Measurements from ENCODE around the gene EVX2. TPM values are rescaled to one million over a fixed set of nuclear protein-coding genes. Genes with fewer than 3 reads are reported as not detected.
A peak's percentile ranks its signal among the peaks of the same experiment; 100 is the strongest.

EVX2 gene
- total RNA-seq, 1 experiment from 2014 or later: not detected

- no peak for DNase-seq (ENCODE audit: low read depth)
Observed at GRCh38 chr2:176082824-176083751, 674 bp downstream of the EVX2 start.

DNA sequence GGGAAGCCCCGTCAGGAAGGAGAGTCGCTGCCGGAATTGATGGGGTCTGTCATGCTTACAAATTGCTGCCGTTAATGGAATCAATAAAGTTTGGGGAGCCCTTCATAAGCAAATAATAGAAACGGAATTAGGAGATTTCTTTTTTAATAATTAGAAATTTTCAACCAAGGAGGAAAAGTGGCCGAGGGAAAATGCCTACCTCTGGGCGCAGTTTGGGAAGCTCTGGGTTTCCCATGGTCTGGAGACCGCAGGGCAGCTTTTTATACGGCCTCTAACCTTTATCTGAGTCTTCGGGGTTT lies 1.3 kb downstream of the EVX2 start:
- DNase-seq (ENCODE audit: low read depth): no peak

DNA sequence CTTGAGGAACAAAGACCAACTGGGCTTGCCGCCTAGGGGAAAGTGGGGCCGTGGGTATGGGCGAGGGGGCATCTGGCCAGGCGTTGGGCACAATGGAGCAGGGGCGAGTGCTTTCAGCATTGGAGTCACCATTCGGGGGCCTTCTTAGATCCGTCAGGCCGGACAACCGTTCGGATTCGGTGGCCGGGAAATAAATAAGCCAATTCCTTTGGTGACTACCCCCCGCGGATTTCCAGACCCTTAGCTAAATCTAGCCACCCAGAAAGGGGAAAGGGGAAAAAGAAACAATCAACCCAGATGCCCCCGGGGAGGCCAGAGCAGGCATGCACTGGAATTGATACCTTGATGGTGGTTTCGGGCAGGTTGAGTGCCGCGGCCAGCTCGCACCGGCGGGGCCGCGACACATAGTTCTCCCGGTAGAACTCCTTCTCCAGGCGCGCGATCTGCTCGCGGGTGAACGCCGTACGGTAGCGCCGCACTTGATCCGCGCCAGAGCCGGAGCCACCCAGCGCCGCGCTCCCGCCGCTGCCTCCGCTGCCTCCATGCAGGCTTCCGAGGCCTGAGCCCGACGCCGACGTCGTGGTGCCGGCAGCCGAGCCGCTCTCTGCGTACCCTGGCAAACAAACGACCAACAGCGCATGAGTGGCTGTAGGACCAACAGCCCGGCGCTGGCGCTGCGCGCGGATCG lies 1.8 kb downstream of the EVX2 start:
- DNase-seq (ENCODE audit: low read depth): no peak

GRCh38 chr2:176081376-176081836 lies 2.4 kb downstream of the EVX2 start:
- no peak for DNase-seq (ENCODE audit: low read depth)

GRCh38 chr2:176080540-176081375 lies 3.0 kb downstream of the EVX2 start:
- DNase-seq (ENCODE audit: low read depth): no peak

DNA sequence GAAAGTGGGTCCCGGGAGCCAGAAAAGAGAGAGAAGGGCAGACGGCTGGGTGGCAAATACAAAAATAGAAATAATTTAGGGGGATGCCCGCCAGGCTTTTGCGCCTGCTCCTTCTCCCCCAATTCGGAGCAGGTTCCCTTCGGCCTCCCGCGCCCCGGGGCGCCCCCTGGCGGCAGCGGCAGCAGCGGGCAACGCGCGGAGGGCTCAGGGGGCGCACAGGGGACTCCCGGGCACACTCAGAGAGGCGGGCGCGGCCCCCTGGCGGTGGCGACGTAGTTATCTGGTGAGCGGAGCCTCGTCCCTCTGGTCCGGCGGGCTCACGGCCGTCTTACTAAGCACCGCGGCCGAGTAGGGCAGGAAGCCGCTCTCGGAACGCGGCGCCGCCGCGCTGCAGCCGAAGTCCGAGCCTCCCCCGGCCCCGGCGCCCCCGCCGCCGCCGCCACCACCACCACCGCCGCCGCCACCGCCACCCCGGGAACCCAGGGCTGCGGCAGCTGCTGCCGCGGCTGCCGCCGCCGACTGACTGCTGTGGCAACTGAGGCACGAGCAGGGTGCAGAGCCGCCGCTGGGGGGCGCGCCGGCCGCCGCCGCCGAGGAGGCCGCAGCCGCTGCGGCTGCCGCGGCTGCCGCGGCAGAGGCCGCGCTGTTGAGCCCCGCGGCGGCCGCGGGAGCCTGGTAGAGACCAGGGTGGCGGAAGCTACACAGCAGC lies 3.8 kb downstream of the EVX2 start:
- DNase-seq (ENCODE audit: low read depth): peak; percentile 45

DNA sequence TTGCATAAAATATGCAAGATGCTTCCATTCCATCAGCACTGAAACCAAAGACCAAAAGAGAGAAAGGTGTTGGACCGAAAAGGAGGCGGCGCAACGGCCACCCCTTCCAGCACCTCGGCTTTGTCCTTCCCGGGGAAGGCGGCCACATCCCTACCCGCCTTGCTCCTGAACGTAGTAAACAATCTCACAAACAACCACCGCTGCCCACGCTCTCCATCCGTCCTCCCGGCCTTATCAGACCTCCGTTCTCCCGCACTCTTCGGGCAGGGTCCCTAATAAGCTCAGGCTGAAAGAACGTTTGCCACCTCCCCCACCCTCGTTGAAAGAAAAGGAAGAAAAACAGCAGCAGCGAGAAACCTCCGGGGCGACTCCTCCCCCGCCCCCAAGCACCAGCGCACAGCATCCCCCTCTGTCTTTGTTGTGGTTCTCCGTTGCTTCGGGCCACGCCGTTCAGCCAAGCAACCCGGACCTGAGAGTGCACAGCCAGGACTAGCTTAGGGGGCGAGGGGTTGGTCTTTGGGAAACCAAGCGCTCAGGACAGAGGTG lies 4.4 kb downstream of the EVX2 start:
- DNase-seq (ENCODE audit: low read depth): no peak

DNA sequence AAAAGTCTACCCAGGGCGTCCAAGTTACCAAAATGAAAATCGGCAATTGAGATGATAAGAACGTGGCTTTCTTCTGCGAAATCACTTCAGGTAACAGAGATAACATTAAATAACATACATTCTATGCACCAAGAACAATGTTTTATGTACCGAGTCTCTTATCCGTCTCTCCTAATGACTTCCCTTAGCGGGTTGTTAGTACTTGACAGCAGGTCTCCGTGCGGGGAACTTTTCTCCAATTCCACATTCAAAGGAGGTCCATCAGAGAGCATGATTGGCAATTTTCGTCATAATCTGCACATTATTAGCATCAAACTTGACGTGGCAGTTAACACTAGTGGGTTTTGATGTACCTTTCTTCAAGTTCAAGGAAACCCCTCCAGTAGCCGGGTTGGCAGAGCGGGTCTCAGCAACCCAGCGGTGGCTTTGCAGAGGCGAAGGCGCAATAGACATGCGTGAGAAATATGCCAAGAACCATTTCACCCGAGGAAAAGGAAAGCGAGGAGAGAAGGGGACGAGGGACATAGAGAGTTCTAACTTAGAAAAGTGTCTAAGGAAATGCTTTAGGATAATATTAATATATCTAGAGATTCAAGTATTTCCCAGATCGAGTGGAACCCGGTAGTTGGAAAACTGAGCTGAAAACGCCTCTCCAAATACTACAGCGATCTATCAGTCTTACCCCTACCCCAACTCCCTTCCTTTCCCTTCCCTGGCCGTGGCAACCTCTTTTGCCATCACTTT lies 5.0 kb downstream of the EVX2 start:
- no peak for DNase-seq (ENCODE audit: low read depth)

- no peak for DNase-seq (ENCODE audit: low read depth)
Observed at GRCh38 chr2:176076796-176077195, 7.0 kb downstream of the EVX2 start.

- DNase-seq (ENCODE audit: low read depth): no peak
Observed at GRCh38 chr2:176076063-176076462, 7.7 kb downstream of the EVX2 start.

GRCh38 chr2:176075481-176075880 lies 8.3 kb downstream of the EVX2 start:
- DNase-seq (ENCODE audit: low read depth): no peak

GRCh38 chr2:176074919-176075425 lies 8.8 kb downstream of the EVX2 start:
- DNase-seq (ENCODE audit: low read depth): no peak

- no peak for DNase-seq (ENCODE audit: low read depth)
Observed at GRCh38 chr2:176072951-176073904, 10.5 kb downstream of the EVX2 start.

- DNase-seq (ENCODE audit: low read depth): no peak
Observed at GRCh38 chr2:176072292-176072669, 11.5 kb downstream of the EVX2 start.

GRCh38 chr2:176071330-176072291 lies 12.2 kb downstream of the EVX2 start:
- DNase-seq (ENCODE audit: low read depth): no peak

DNA sequence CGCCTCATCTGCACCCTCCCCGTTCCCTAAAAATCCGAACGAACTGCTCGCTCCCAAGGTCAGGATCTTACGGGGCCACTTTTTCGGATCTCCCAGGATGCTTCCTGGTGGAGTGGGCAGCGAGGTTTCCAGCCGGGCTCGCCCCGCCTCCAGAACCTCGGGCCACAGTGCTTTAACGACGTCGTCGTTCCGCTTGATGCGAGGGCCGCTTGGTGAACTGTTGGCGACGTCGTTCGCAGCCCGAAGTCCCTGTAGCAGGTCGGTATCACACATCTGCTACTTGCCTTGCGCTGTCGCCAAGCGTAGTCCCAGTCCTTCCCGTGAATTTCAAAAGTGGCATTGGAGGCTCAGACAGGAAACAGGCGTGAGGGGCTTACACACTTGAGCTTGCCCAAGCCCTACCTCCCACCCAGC lies 15.3 kb downstream of the EVX2 start:
- no peak for DNase-seq (ENCODE audit: low read depth)

DNA sequence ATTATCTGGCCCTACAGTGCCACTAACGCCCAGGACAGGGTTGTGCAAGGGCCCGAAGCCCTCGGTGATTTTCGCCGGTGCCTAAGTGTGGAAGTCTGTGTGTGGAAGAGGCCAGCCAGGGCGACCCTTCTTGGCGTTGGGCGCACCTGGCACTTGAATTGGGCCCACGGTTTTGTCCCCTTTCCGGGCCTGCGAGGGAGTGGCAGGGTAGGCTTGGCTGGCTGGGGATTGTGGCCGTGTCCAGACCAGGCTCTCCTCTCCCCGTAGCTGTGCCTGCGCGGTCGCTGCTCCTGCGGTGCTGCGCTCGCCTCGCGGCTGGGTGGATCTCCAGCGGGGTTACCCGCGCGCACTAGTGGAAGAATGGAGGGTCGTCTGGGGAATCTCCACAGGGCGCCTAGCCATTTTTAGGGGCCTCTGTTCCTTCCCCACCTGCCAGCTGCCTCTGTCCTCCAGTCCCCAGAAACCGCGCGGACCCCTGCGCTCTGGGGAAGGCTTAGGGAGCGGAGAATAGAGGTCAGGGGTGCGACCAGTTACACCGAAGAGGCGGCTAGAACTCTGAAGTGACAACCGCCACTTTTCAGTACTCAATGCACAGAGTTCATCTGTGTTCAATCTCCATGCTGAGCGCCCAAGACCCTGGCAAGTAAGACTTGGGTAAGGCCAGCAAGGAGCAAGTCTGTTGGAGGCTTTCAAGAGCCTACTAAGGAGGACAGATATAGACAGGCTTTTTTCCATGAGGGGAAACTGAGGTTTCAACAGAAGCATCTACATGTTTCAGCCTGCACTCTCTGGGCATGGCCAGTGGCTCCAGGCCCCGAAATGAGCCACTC lies 16.0 kb downstream of the EVX2 start:
- no peak for DNase-seq (ENCODE audit: low read depth)
